Activated CD8-positive, alpha-beta T cell treated with anti-CD3 and anti-CD28 coated beads for 36 hours (primary cell): Measurements from ENCODE around the gene TPM4. TPM values are rescaled to one million over a fixed set of nuclear protein-coding genes. Genes with fewer than 3 reads are reported as not detected.

Source experiments
- ATAC-seq: fragments of 200-7000 bp; cut with Tn5 transposase; one replicate; pipeline ENCODE4 v1.10.0; 2021; ENCODE audit warnings: mild to moderate bottlenecking, moderate library complexity
- CTCF ChIA-PET: fragments of 350-600 bp; sonication (Branson Sonifier 250); formaldehyde crosslinking; loops from one replicate; lab custom pipeline; 2021; ENCODE audit warnings: antibody characterized with exemption; lab: Charles Lee
- POLR2A ChIA-PET: fragments of 350-600 bp; sonication (Branson Sonifier 250); formaldehyde crosslinking; loops from one replicate; lab custom pipeline; 2021; ENCODE audit warnings: antibody characterized with exemption; lab: Charles Lee
- DNase-seq: peaks from one replicate; pipeline ENCODE4 v3.0.0-alpha.2; 2020
- H3K27ac Mint-ChIP-seq: one replicate; pipeline ENCODE4 v1.8.0; 2021; ENCODE audit warnings: mild to moderate bottlenecking, mixed read lengths
- H3K27me3 Mint-ChIP-seq: one replicate; pipeline ENCODE4 v1.8.0; 2021; ENCODE audit warnings: mixed read lengths
- H3K36me3 Mint-ChIP-seq: one replicate; pipeline ENCODE4 v1.8.0; 2021; ENCODE audit warnings: low read depth, mixed read lengths
- H3K4me1 Mint-ChIP-seq: one replicate; pipeline ENCODE4 v1.8.0; 2021; ENCODE audit warnings: low read depth, mixed read lengths
- H3K4me3 Mint-ChIP-seq: one replicate; pipeline ENCODE4 v1.8.0; 2021; ENCODE audit warnings: mild to moderate bottlenecking, moderate library complexity, mixed read lengths
- H3K9me3 Mint-ChIP-seq: one replicate; pipeline ENCODE4 v1.8.0; 2021; ENCODE audit warnings: mixed read lengths
- CTCF ChIP-seq: fragments of 200-600 bp; IDR thresholded peaks from one replicate; pipeline ENCODE4 v1.8.0; 2022; ENCODE audit warnings: antibody characterized with exemption, mild to moderate bottlenecking
- intact Hi-C: fragments of 100-400 bp; cut with micrococcal nuclease; formaldehyde crosslinking; loops from one replicate; pipeline ENCODE4 v1.10.0; 2022
- total RNA-seq, 2 experiments: library from RNA; stranded (reverse); gene quantifications; one replicate each; pipeline ENCODE4 v1.2.3, GENCODE V29; 2021

TPM4 gene
- total RNA-seq, 2 experiments from 2014 or later, result 230 to 232 TPM

- H3K27me3 Mint-ChIP-seq, result no peaks in the 10 kb centered on the region
- DNase-seq (no peak), ATAC-seq (no peak)
- CTCF ChIA-PET, result interaction anchor here (0.8 to 10.6 kb wide), 9 partner anchors 7 to 773 kb away, joined by 3 to 90 read pairs (median 5); partner anchors contain the start of gene FAM32A
- TF ChIP-seq CTCF, result no peak
- POLR2A ChIA-PET, result interaction anchor here (0.6 to 2.2 kb wide), 10 partner anchors 13 to 114 kb away, joined by 3 to 13 read pairs (median 4); partner anchors contain the start of genes FAM32A and RAB8A
- H3K4me3 Mint-ChIP-seq, result no peak overlapping the region
- H3K9me3 Mint-ChIP-seq, result no peaks in the 10 kb centered on the region
- peaks cover 42% of the 10 kb centered on the region for H3K4me1 Mint-ChIP-seq
- intact Hi-C loops, result loop anchor here (10.0 kb wide), 1 partner anchor 264 kb away; no protein-coding TSS in a partner anchor
- H3K27ac Mint-ChIP-seq, result peak overlapping the region; percentile 21
- no peaks in the 10 kb centered on the region for H3K36me3 Mint-ChIP-seq
Observed at GRCh38 chr19:16071072-16071691, 5.1 kb upstream of the TPM4 start.

- Mint-ChIP-seq H3K4me3 (no peak overlapping the region), H3K4me1 (peaks cover 40% of the 10 kb centered on the region), H3K9me3 (no peaks in the 10 kb centered on the region), H3K27me3 (no peaks in the 10 kb centered on the region), H3K27ac (peak overlapping the region; percentile 86), H3K36me3 (peaks cover 11% of the 10 kb centered on the region)
- no peak for TF ChIP-seq CTCF
- DNase-seq, result no peak
- no peak for ATAC-seq
- intact Hi-C loops, result loop anchor here (10.0 kb wide), 1 partner anchor 261 kb away; no protein-coding TSS in a partner anchor
- CTCF ChIA-PET, result interaction anchor here (0.8 to 10.6 kb wide), 6 partner anchors 10 to 38 kb away, joined by 3 to 90 read pairs (median 6); partner anchors contain the start of gene RAB8A
- POLR2A ChIA-PET, result interaction anchor here (1.1 to 9.0 kb wide), 4 partner anchors 11 to 38 kb away, joined by 3 to 53 read pairs (median 4); partner anchors contain the start of gene RAB8A
Observed at GRCh38 chr19:16073481-16073880, 2.8 kb upstream of the TPM4 start.

GRCh38 chr19:16073988-16074387, 2.3 kb upstream of the TPM4 start:
- DNase-seq, result no peak
- no peak for TF ChIP-seq CTCF
- intact Hi-C loops, result loop anchor here (10.0 kb wide), 1 partner anchor 261 kb away; no protein-coding TSS in a partner anchor
- CTCF ChIA-PET, result interaction anchor here (0.8 to 10.6 kb wide), 6 partner anchors 10 to 38 kb away, joined by 3 to 90 read pairs (median 6); partner anchors contain the start of gene RAB8A
- Mint-ChIP-seq H3K27ac (peak overlapping the region; percentile 86), H3K4me1 (peaks cover 44% of the 10 kb centered on the region), H3K9me3 (no peaks in the 10 kb centered on the region), H3K4me3 (no peak overlapping the region), H3K36me3 (peaks cover 14% of the 10 kb centered on the region), H3K27me3 (no peaks in the 10 kb centered on the region)
- POLR2A ChIA-PET, result interaction anchor here (1.2 to 9.0 kb wide), 3 partner anchors 11 to 37 kb away, joined by 3 to 53 read pairs (median 5); partner anchors contain the start of gene RAB8A
- ATAC-seq, result no peak

- Mint-ChIP-seq H3K27me3 (no peaks in the 10 kb centered on the region), H3K4me1 (peaks cover 49% of the 10 kb centered on the region), H3K4me3 (peak overlapping the region; percentile 78), H3K27ac (peak overlapping the region; percentile 86), H3K9me3 (no peaks in the 10 kb centered on the region), H3K36me3 (peaks cover 16% of the 10 kb centered on the region)
- ChIA-PET CTCF (interaction anchor here (1.6 to 10.6 kb wide), 5 partner anchors 11 to 37 kb away, joined by 6 to 90 read pairs (median 12); partner anchors contain the start of gene RAB8A), POLR2A (interaction anchor here (0.7 to 9.0 kb wide), 6 partner anchors 12 to 1553 kb away, joined by 3 to 53 read pairs (median 20); partner anchors contain the start of genes HSH2D and RAB8A)
- intact Hi-C loops, result loop anchor here (5.0 to 10.0 kb wide), 2 partner anchors 38 to 260 kb away; partner anchors contain the start of gene RAB8A
- no peak for ATAC-seq
- DNase-seq, result no peak
- no peak for TF ChIP-seq CTCF
Observed at GRCh38 chr19:16074488-16075365, 1.6 kb upstream of the TPM4 start.
